Uterus (tissue), 4 donors: ENCODE results near the gene HUNK. TPM values are rescaled to one million over a fixed set of nuclear protein-coding genes. Genes with fewer than 3 reads are reported as not detected.

Experiments used
- DNase-seq, 2 donors: peaks; one replicate each; pipeline ENCODE4 v3.0.0-alpha.2; 2019 to 2020
- H3K27ac ChIP-seq, 2 donors: fragments of 200-600 bp; sonication (generic); 1 replicate in 1 of 2; 2 replicates in 1 of 2; pipeline ENCODE4 v1.5.1; 2016 to 2018
- H3K27me3 ChIP-seq, 2 donors: fragments of 200-600 bp; sonication (generic); one replicate each; pipeline ENCODE4 v1.5.1; 2018 to 2019; ENCODE audit warnings: control low read depth in 1 of 2
- H3K36me3 ChIP-seq, 2 donors: fragments of 200-600 bp; sonication (generic); one replicate each; pipeline ENCODE4 v1.5.1; 2019; ENCODE audit warnings: control low read depth in 1 of 2
- H3K4me1 ChIP-seq, 2 donors: fragments of 200-600 bp; sonication (generic); one replicate each; pipeline ENCODE4 v1.5.1; 2018 to 2019; ENCODE audit warnings: control low read depth in 1 of 2
- H3K4me3 ChIP-seq, 2 donors: fragments of 200-600 bp; sonication (generic); 1 replicate in 1 of 2; 2 replicates in 1 of 2; pipeline ENCODE4 v1.5.1; 2018 to 2019; ENCODE audit warnings: mild to moderate bottlenecking in 1 of 2
- H3K9me3 ChIP-seq, 2 donors: fragments of 200-600 bp; sonication (generic); one replicate each; pipeline ENCODE4 v1.5.1; 2019; ENCODE audit warnings: control low read depth in 1 of 2
- POLR2A ChIP-seq, 2 donors: fragments of 450-650 bp; IDR thresholded peaks; one replicate each; pipeline ENCODE4 v1.6.1; 2016; ENCODE audit warnings: antibody characterized with exemption in 2 of 2, mild to moderate bottlenecking in 1 of 2, moderate library complexity in 1 of 2
- intact Hi-C: fragments of 100-400 bp; cut with DNase I; formaldehyde crosslinking; loops from one replicate; pipeline ENCODE4 v1.15.1; 2023; ENCODE audit warnings: low total_unique reads
- total RNA-seq, 4 donors: library from RNA; depleted of rRNA in 3 of 4; stranded (reverse); fragments of >200 nt in 3 of 4; gene quantifications; one replicate each; pipeline versions ENCODE4 v1.1.0 to v1.2.4, GENCODE V29; 2014 to 2023
- TF ChIP-seq, protein P1 (sequence below), 4 experiments: fragments of 200-600 bp in 2 of 4; fragments of 450-650 bp in 2 of 4; sonication (generic) in 2 of 4; IDR thresholded peaks; one replicate each; pipeline ENCODE4 v1.5.1; 2016 to 2019; ENCODE audit warnings: antibody characterized with exemption in 4 of 4, mild to moderate bottlenecking in 2 of 4, moderate library complexity in 1 of 4
- donor health status: DM: yes; HTN: yes; CAD: no.

The HUNK gene
- total RNA-seq, 4 donors from 2014 or later: 1.5 to 8.8 (median 4.6) TPM

DNA sequence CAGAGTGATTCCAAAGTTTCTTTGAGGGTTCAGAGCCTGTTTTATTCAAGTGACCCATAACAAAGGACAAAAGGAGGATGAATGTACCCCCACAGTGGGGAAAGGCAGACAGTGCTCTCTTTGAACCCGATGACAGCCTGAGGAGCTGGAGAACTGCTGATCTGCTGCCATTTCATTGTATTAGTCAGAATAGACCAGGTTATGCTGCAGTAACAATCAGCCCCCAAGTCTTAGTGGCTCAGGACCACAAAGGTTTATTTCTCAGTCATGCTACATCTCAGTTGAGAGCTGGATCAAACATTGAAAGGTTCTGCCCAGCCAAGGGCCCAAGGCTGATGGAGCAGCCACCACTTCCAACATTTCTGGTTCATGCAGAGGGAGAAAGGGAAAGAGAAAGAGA lies 88.9 kb downstream of the HUNK start:
- no peak for TF ChIP-seq POLR2A (IDR thresholded peaks at IDR 0.05)
- TF ChIP-seq, protein P1, sequence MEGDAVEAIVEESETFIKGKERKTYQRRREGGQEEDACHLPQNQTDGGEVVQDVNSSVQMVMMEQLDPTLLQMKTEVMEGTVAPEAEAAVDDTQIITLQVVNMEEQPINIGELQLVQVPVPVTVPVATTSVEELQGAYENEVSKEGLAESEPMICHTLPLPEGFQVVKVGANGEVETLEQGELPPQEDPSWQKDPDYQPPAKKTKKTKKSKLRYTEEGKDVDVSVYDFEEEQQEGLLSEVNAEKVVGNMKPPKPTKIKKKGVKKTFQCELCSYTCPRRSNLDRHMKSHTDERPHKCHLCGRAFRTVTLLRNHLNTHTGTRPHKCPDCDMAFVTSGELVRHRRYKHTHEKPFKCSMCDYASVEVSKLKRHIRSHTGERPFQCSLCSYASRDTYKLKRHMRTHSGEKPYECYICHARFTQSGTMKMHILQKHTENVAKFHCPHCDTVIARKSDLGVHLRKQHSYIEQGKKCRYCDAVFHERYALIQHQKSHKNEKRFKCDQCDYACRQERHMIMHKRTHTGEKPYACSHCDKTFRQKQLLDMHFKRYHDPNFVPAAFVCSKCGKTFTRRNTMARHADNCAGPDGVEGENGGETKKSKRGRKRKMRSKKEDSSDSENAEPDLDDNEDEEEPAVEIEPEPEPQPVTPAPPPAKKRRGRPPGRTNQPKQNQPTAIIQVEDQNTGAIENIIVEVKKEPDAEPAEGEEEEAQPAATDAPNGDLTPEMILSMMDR (IDR thresholded peaks at IDR 0.05): no peak
- intact Hi-C loops: no loop called here
- no peaks in the 10 kb centered on the region for H3K27me3 ChIP-seq
- no peaks in the 10 kb centered on the region for H3K9me3 ChIP-seq
- H3K36me3 ChIP-seq: no peaks in the 10 kb centered on the region
- H3K27ac ChIP-seq: no peak overlapping the region
- no peak for DNase-seq
- H3K4me1 ChIP-seq: no peaks in the 10 kb centered on the region
- no peak overlapping the region for H3K4me3 ChIP-seq

DNA sequence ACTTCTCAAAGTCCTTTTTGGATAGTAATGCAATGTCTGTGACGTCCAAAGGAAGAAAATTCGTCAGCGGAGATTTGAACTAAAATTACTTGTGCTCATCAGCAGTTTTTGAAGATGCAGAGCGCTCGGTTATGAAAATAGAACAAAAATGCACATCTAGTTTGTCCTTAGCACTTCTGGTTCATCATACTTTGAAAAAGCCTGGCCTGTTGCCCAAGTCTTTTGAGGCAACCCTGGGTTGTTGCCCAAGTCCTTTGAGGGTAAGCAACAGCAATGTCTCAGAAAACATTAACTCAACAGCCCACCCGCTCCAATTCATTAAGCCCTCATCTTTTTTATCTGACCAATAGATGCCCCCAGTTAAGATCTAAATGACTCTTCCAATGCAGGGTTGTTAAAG lies 91.9 kb downstream of the HUNK start:
- no peak overlapping the region for H3K27ac ChIP-seq
- no peak overlapping the region for H3K4me3 ChIP-seq
- intact Hi-C loops: no loop called here
- TF ChIP-seq, protein P1 (IDR thresholded peaks at IDR 0.05): no peak
- TF ChIP-seq POLR2A (IDR thresholded peaks at IDR 0.05): no peak
- H3K27me3 ChIP-seq: no peaks in the 10 kb centered on the region
- no peaks in the 10 kb centered on the region for H3K9me3 ChIP-seq
- H3K4me1 ChIP-seq: no peaks in the 10 kb centered on the region
- H3K36me3 ChIP-seq: no peaks in the 10 kb centered on the region
- no peak for DNase-seq

DNA sequence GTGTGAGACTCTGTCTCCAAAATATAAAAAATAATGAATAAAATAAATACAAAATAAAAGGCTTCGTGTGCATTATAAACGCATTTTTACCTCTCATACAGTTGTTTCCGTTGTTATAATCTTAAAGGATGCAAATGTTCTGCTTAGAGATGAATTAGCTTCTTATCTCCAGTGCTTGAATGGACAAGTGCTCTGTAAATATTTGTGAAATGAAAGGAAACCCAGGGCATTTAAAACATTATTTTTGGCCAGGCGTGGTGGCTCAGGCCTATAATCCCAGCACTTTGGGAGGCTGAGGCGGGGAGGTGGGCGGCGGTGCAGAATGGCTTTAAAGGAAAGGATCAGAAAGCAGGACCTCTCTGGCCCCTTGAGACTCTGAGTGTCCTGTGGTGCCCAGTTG lies 94.5 kb downstream of the HUNK start:
- DNase-seq: no peak
- Histone ChIP-seq H3K4me3 (no peak overlapping the region), H3K27ac (no peak overlapping the region), H3K4me1 (no peaks in the 10 kb centered on the region), H3K27me3 (no peaks in the 10 kb centered on the region), H3K9me3 (no peaks in the 10 kb centered on the region), H3K36me3 (no peaks in the 10 kb centered on the region)
- TF ChIP-seq POLR2A (IDR thresholded peaks at IDR 0.05): no peak
- TF ChIP-seq, protein P1 (IDR thresholded peaks at IDR 0.05): no peak
- intact Hi-C loops: no loop called here

DNA sequence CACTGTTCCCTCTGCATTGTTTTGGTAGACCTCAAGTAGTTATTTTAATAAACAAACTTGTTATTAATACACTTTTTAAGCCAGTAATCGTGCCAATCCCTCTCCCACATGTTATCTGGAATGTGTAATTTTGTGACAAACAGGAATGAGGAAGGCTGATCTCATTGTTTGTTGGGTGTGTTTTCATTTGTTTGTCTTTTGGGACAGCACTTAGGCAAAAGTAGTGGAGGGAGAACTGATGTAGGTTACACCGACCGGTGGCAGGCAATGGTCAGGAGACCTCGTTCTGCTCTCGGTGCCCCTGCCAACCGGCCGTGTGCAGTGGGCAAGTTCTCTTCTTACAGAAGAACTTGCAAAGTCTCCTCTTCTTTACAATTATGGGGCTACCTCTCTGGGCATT lies 99.8 kb downstream of the HUNK start:
- H3K27ac ChIP-seq: no peak overlapping the region
- H3K27me3 ChIP-seq: no peaks in the 10 kb centered on the region
- no peaks in the 10 kb centered on the region for H3K4me1 ChIP-seq
- DNase-seq: no peak
- no peaks in the 10 kb centered on the region for H3K36me3 ChIP-seq
- H3K9me3 ChIP-seq: no peaks in the 10 kb centered on the region
- TF ChIP-seq POLR2A (IDR thresholded peaks at IDR 0.05): no peak
- TF ChIP-seq, protein P1 (IDR thresholded peaks at IDR 0.05): no peak
- intact Hi-C loops: no loop called here
- H3K4me3 ChIP-seq: no peak overlapping the region

DNA sequence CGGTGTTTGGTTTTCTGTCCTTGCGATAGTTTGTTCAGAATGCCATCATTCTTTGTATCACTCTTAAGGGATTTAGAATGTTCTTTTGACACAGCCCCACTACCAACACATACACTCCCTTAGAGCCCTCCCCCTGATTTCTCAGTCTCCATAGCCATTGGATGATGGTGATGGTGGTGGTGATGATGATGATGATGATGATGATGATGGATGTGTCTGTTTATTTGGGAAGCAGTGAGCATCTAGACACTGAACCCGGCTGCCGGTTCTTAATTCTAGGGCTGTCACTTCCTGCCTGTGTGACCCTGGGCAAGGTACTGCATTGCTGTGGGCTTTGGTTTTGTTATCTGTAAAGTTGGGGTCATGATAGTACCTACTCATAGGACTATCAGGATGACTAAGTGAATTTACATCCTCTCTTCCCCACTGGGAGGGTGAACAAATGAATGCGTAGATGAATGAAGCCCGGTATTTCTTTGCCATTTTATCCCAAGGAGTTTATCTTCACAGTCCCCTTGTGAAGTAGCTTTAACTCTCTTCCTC lies 100.7 kb downstream of the HUNK start:
- Histone ChIP-seq H3K4me1 (no peaks in the 10 kb centered on the region), H3K4me3 (no peak overlapping the region), H3K27ac (no peak overlapping the region), H3K9me3 (no peaks in the 10 kb centered on the region), H3K27me3 (no peaks in the 10 kb centered on the region), H3K36me3 (no peaks in the 10 kb centered on the region)
- intact Hi-C loops: no loop called here
- no peak for DNase-seq
- TF ChIP-seq POLR2A (IDR thresholded peaks at IDR 0.05): no peak
- TF ChIP-seq, protein P1 (IDR thresholded peaks at IDR 0.05): no peak
